ENCODE measurements around the gene DRGX.

Gene DRGX

DNA sequence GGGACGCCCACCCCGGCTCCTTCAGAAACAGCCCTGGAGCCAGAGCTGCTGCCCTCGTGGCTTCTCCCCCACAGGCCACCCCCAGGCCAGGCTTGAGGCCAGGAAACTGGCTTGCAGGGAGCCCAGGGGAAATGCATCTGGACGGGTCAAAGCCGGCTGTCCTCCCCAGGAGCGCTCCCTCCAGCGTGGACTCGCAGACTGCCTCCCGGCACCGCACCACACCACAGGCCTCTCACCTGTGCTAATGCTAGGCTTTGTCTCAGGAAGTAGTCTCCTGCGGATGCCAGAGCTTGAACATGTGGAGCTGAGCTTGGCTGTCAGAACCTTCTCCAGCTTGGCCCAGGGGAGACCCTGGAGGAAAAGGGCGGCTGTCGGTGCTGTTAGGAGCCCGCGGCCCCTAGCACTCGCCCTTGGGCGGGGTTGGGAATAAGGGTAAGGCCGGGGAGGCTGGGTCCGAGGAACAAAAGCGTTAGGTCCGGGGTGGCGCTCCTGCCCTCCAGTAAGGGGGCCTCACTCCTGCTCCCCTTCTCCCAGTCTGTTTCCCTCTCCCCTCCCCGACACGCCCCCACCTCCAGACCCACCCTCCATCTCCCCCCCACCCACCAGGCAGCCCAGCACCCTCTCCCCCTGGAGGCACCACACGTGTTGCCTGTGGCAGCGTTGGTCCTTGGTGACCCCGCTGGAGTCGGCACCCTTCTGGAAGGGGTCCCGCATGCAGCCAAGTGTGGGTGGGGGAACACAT, 21.6 kb upstream of the DRGX start:
- TF ChIP-seq, protein P1, sequence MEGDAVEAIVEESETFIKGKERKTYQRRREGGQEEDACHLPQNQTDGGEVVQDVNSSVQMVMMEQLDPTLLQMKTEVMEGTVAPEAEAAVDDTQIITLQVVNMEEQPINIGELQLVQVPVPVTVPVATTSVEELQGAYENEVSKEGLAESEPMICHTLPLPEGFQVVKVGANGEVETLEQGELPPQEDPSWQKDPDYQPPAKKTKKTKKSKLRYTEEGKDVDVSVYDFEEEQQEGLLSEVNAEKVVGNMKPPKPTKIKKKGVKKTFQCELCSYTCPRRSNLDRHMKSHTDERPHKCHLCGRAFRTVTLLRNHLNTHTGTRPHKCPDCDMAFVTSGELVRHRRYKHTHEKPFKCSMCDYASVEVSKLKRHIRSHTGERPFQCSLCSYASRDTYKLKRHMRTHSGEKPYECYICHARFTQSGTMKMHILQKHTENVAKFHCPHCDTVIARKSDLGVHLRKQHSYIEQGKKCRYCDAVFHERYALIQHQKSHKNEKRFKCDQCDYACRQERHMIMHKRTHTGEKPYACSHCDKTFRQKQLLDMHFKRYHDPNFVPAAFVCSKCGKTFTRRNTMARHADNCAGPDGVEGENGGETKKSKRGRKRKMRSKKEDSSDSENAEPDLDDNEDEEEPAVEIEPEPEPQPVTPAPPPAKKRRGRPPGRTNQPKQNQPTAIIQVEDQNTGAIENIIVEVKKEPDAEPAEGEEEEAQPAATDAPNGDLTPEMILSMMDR (IDR thresholded peaks at IDR 0.05; ENCODE audit: control insufficient read depth, insufficient read depth, low read depth, low read length, missing control alignments): no peak
- no peak for DNase-seq (ENCODE audit: low read depth)
- H3K4me3 ChIP-seq (ENCODE audit: control insufficient read depth, low read depth, low read length): no peak overlapping the region

DNA sequence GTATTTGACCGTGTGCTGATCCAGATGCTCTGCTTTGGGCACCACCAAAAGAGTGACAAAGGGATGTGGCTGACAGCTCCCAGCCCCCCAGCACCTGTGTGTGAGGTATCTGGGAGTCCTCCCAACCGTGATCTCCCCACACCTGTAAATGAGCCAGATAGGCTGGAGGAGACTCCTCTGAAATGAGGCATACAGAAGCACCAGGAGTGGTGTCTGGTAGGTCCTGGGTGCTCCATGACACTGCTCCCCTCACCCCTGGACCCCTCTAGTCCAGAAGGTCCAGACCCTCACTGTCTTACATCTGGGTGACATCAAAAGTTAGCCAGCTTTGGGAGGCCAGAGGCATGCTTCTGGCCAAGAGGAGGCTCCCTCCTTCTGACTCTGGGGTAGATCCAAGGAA, 20.0 kb upstream of the DRGX start:
- DNase-seq (ENCODE audit: low read depth): no peak
- TF ChIP-seq, protein P1 (IDR thresholded peaks at IDR 0.05; ENCODE audit: control insufficient read depth, insufficient read depth, low read depth, low read length, missing control alignments): no peak
- no peak overlapping the region for H3K4me3 ChIP-seq (ENCODE audit: control insufficient read depth, low read depth, low read length)

DNA sequence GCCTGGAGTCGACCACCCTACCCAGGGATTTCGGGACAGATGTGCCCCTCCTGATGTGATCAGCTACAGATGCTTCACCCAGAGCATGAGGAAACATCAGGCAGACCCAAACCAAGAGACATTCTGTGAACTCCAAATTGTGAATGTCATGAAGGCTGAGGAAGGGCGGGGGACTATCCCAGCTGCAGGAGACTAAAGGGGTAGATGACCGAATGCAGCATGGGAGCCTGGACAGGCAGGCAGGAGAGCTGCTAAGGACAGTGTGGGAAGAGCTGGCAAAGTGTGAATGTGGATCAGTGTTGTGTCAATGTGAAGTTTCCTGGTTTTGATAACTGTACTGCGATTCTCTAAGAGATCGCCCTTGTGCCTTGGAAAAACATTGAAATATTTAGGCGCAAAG, 19.2 kb upstream of the DRGX start:
- no peak for DNase-seq (ENCODE audit: low read depth)
- TF ChIP-seq, protein P1 (IDR thresholded peaks at IDR 0.05; ENCODE audit: control insufficient read depth, insufficient read depth, low read depth, low read length, missing control alignments): no peak
- no peak overlapping the region for H3K4me3 ChIP-seq (ENCODE audit: control insufficient read depth, low read depth, low read length)

DNA sequence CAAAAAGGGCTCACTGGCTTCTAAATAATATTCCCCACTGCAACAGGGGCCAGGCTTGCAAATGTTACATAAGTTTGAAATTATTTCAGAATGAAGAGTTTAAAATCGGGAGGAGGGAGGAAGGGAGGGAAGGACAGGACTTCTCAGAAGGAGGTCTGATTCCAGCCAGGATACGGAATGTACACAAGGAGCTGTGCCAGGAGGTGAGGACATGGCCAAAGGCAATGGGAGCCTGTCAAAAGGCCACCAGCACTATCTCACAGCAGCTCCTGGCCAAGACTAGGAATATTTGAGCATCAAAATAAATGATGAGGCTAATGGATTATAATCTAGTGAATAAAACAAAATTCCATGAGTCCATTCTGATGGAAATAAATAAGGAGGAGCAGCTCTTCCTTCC, 18.6 kb upstream of the DRGX start:
- TF ChIP-seq, protein P1 (IDR thresholded peaks at IDR 0.05; ENCODE audit: control insufficient read depth, insufficient read depth, low read depth, low read length, missing control alignments): no peak
- no peak overlapping the region for H3K4me3 ChIP-seq (ENCODE audit: control insufficient read depth, low read depth, low read length)
- no peak for DNase-seq (ENCODE audit: low read depth)

DNA sequence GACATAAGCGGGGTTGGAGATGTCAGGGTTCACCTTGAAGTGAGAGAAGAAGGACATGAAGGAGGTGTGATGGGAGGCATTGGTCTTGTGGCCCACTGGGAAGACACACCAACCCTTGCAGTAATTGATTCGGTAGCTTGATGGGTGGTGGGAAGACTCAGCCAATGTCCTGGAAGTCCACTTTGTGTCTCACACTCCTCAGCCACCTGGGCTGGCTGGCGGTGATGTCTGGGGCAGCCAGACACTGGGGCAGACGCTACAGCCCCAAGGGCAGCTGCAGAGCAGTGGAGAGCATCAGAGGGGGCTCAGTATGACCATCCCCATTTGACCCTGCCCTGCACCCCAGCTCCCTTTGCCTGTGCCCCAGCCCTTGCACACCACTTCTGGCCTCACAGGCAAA, 16.7 kb upstream of the DRGX start:
- DNase-seq (ENCODE audit: low read depth): no peak
- H3K4me3 ChIP-seq (ENCODE audit: control insufficient read depth, low read depth, low read length): no peak overlapping the region
- TF ChIP-seq, protein P1 (IDR thresholded peaks at IDR 0.05; ENCODE audit: control insufficient read depth, insufficient read depth, low read depth, low read length, missing control alignments): no peak

DNA sequence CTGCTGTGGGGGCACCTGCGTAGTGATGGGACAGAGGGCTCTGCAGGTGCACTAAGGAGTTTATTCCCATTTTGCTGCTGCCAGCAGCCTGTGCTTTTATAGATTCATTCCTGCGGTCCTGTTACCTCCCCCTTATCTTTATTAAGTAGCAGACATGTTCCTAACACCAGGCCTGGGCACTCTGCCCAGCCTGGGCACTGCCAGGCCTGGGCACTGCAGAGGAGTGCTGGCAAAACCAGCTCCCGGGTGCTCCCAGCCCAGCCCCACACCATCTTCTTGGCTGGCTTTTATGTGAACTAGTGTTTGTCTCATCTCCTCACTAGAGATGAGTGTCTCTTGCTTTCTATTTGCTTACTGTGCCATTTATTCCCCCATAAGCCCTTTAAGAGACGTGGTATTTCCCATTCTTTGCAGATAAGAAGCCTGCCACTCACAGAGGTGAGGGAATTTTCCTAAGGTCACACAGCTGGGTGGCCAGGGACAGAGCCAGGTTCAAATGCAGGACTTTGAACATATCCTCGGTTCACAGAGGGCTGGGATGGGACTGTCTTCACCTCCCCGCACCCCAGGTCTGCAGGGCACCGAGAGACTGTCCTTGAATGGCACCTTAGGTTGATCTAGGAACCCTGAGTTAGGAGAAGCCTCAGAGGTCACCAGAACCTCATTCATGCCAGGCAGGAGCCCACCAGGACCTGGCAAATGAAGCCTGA, 14.6 kb upstream of the DRGX start:
- no peak overlapping the region for H3K4me3 ChIP-seq (ENCODE audit: control insufficient read depth, low read depth, low read length)
- DNase-seq (ENCODE audit: low read depth): no peak
- TF ChIP-seq, protein P1 (IDR thresholded peaks at IDR 0.05; ENCODE audit: control insufficient read depth, insufficient read depth, low read depth, low read length, missing control alignments): no peak

All from AG09309 (cell line).